Cardiac muscle cell (in vitro differentiated cells and primary cell): ENCODE results near the gene NHERF2. TPM values are rescaled to one million over a fixed set of nuclear protein-coding genes. Genes with fewer than 3 reads are reported as not detected.

Experiments used
- DNase-seq, 2 donors: peaks; one replicate each; pipeline versions ENCODE4 v3.0.0 to v3.0.0-alpha.2; 2010 to 2017; ENCODE audit warnings: low read depth in 1 of 2, low spot score in 1 of 2
- H3K27ac ChIP-seq: fragments of 200-600 bp; sonication (generic); 2 replicates; pipeline ENCODE4 v1.5.1; 2016
- H3K27me3 ChIP-seq: fragments of 200-600 bp; sonication (generic); 2 replicates; pipeline ENCODE4 v1.6.0; 2016; ENCODE audit warnings: control low read depth
- H3K36me3 ChIP-seq: fragments of 200-600 bp; sonication (generic); 2 replicates; pipeline ENCODE4 v1.5.1; 2016; ENCODE audit warnings: control low read depth
- H3K4me1 ChIP-seq: fragments of 200-600 bp; sonication (generic); 2 replicates; pipeline ENCODE4 v1.8.1; 2017; ENCODE audit warnings: low read depth, mild to moderate bottlenecking, mixed run types
- H3K4me3 ChIP-seq: fragments of 200-600 bp; sonication (generic); 2 replicates; pipeline ENCODE4 v1.5.1; 2016; ENCODE audit warnings: mild to moderate bottlenecking
- H3K9me3 ChIP-seq: fragments of 200-600 bp; sonication (generic); 2 replicates; pipeline ENCODE4 v1.5.1; 2017; ENCODE audit warnings: low read depth, mild to moderate bottlenecking, control low read depth
- CTCF ChIP-seq: IDR thresholded peaks from 2 replicates; pipeline ENCODE4 v1.5.1; 2012; ENCODE audit warnings: low read depth, mild to moderate bottlenecking, low read length
- polyA plus RNA-seq: library from polyadenylated mRNA; unstranded; fragments of >200 nt; fragmentation: Nextera tagmentation; extraction: Ambion mirVana; gene quantifications from 2 replicates; pipeline ENCODE4 v1.2.1, GENCODE V29; 2016
- total RNA-seq: library from RNA; depleted of rRNA; stranded (reverse); fragments of >200 nt; gene quantifications from 2 replicates; pipeline ENCODE4 v1.2.3, GENCODE V29; 2016

The NHERF2 gene
- total and polyA plus RNA-seq, 2 experiments from 2014 or later: 34.7 to 37.4 TPM

GRCh38 chr16:2028620-2029220, 2.0 kb downstream of the NHERF2 start:
- Histone ChIP-seq H3K36me3 (no peaks in the 10 kb centered on the region), H3K27ac (no peak overlapping the region), H3K4me3 (no peak overlapping the region), H3K27me3 (peaks cover 4% of the 10 kb centered on the region), H3K9me3 (no peaks in the 10 kb centered on the region), H3K4me1 (peaks cover 4% of the 10 kb centered on the region)
- no peak for TF ChIP-seq CTCF
- DNase-seq: no peak

- peaks cover 7% of the 10 kb centered on the region for H3K4me1 ChIP-seq
- no peaks in the 10 kb centered on the region for H3K9me3 ChIP-seq
- H3K4me3 ChIP-seq: no peak overlapping the region
- H3K27ac ChIP-seq: no peak overlapping the region
- no peaks in the 10 kb centered on the region for H3K36me3 ChIP-seq
- no peak for DNase-seq
- peaks cover 4% of the 10 kb centered on the region for H3K27me3 ChIP-seq
- TF ChIP-seq CTCF: no peak
Observed at GRCh38 chr16:2029350-2029749, 2.6 kb downstream of the NHERF2 start.

GRCh38 chr16:2030036-2030435, 3.3 kb downstream of the NHERF2 start:
- Histone ChIP-seq H3K27ac (no peak overlapping the region), H3K36me3 (no peaks in the 10 kb centered on the region), H3K9me3 (no peaks in the 10 kb centered on the region), H3K27me3 (peaks cover 4% of the 10 kb centered on the region), H3K4me1 (peaks cover 7% of the 10 kb centered on the region), H3K4me3 (no peak overlapping the region)
- DNase-seq: no peak
- no peak for TF ChIP-seq CTCF

GRCh38 chr16:2031081-2031577, 4.4 kb downstream of the NHERF2 start:
- Histone ChIP-seq H3K4me1 (peaks cover 7% of the 10 kb centered on the region), H3K27me3 (peaks cover 4% of the 10 kb centered on the region), H3K9me3 (no peaks in the 10 kb centered on the region), H3K36me3 (no peaks in the 10 kb centered on the region), H3K27ac (no peak overlapping the region), H3K4me3 (no peak overlapping the region)
- no peak for TF ChIP-seq CTCF
- DNase-seq: no peak

GRCh38 chr16:2032285-2033056, 5.8 kb downstream of the NHERF2 start:
- no peak for DNase-seq
- TF ChIP-seq CTCF: no peak
- no peak overlapping the region for H3K27ac ChIP-seq

More at GRCh38 chr16:2032285-2033056, 5.8 kb downstream of the NHERF2 start:
- H3K4me1 ChIP-seq: peaks cover 7% of the 10 kb centered on the region
- no peaks in the 10 kb centered on the region for H3K9me3 ChIP-seq
- peaks cover under 1% of the 10 kb centered on the region for H3K27me3 ChIP-seq
- no peaks in the 10 kb centered on the region for H3K36me3 ChIP-seq
- H3K4me3 ChIP-seq: no peak overlapping the region
